ENCODE results near the gene RASA2. TPM values are rescaled to one million over a fixed set of nuclear protein-coding genes. Genes with fewer than 3 reads are reported as not detected.

Gene RASA2
- total RNA-seq, 4 donors from 2014 or later = 10.6 to 15.5 (median 14.8) TPM

DNA sequence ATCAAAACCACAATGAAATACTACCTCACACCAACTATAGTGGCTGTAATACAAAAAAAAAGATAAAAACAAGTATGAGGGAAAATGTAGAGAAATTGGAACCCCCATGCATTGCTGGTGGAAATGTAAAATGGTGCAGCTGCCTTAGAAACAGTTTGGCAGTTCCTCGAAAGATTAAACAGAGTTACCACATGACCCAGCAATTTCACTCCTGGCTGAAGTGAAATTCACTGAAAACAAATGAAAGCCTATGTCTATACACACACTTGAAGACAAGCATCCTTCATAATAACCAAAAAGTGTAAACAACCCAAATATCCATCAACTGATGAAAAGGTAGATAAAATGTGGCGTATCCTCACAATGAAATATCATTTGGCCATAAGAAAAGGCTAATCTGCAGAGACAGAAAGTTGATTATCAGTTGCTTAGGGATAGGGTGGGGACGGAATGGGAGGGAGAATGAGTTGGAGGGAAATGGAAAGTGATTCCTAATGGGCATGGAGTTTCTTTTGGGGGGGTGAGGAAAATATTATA, 20.1 kb upstream of the RASA2 start:
- H3K36me3 ChIP-seq = no peaks in the 10 kb centered on the region
- 67 to 81% methylated on average over 3 of the region's 3 CpGs for WGBS, 2 donors (ENCODE audit: low coverage in 1 of 2)
- no peak overlapping the region for H3K4me3 ChIP-seq
- H3K9me3 ChIP-seq = no peaks in the 10 kb centered on the region
- no peak for ATAC-seq
- H3K27me3 ChIP-seq = no peaks in the 10 kb centered on the region
- no peak overlapping the region for H3K27ac ChIP-seq
- H3K4me1 ChIP-seq = no peaks in the 10 kb centered on the region
- TF ChIP-seq POLR2A (IDR thresholded peaks at IDR 0.05) = no peak

DNA sequence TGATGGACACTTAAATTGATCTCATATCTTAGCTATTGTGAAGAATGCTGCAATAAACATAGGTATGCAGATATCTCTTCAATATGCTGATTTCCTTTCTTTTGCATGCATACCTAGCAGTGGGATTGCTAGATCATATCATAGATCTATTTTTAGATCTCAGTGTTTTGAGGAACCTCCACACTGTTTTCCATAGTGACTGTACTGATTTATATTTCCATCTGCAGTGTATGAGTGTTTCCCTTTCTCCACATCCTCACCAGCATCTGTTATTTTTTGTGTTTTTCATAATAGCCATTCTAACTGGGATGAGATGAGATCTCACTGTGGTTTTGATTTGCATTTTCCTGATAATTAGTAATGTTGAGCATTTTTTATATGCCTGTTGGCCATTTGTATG, 17.1 kb upstream of the RASA2 start:
- H3K27ac ChIP-seq = no peak overlapping the region
- TF ChIP-seq EP300 (IDR thresholded peaks at IDR 0.05) (no peak), POLR2A (IDR thresholded peaks at IDR 0.05) (no peak), POLR2AphosphoS5 (IDR thresholded peaks at IDR 0.05) (no peak), CTCF (IDR thresholded peaks at IDR 0.05) (no peak)
- H3K4me3 ChIP-seq = no peak overlapping the region
- H3K4me1 ChIP-seq = no peaks in the 10 kb centered on the region
- H3K27me3 ChIP-seq = no peaks in the 10 kb centered on the region
- no peaks in the 10 kb centered on the region for H3K36me3 ChIP-seq
- no peak for ATAC-seq
- no peaks in the 10 kb centered on the region for H3K9me3 ChIP-seq

DNA sequence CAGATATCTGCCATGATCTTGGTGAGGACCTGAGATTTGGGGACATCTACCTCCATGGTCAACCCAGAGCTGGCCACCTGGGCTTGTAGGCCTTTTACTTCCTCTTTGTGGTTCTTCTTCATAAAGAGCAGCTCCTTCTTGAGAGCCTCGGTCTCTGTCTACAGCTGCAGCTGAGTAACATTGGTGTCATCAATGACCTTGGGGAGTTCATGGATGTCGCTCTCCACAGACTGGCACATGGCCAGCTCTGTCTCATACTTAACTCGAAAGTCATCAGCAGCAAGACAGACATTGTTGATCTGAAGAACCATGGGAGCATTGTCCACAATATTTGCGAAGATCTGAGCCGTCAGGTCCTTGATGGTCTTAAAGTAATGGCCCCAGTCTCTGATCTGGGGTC, 15.7 kb upstream of the RASA2 start:
- no peaks in the 10 kb centered on the region for H3K27me3 ChIP-seq
- H3K9me3 ChIP-seq = no peaks in the 10 kb centered on the region
- no peak overlapping the region for H3K4me3 ChIP-seq
- no peaks in the 10 kb centered on the region for H3K4me1 ChIP-seq
- TF ChIP-seq POLR2AphosphoS5 (IDR thresholded peaks at IDR 0.05) = no peak
- no peak overlapping the region for H3K27ac ChIP-seq
- no peak for ATAC-seq
- WGBS, 2 donors (ENCODE audit: low coverage in 1 of 2) = 83 to 91% methylated on average over 1 to 5 of the region's 5 CpGs
- H3K36me3 ChIP-seq = no peaks in the 10 kb centered on the region

DNA sequence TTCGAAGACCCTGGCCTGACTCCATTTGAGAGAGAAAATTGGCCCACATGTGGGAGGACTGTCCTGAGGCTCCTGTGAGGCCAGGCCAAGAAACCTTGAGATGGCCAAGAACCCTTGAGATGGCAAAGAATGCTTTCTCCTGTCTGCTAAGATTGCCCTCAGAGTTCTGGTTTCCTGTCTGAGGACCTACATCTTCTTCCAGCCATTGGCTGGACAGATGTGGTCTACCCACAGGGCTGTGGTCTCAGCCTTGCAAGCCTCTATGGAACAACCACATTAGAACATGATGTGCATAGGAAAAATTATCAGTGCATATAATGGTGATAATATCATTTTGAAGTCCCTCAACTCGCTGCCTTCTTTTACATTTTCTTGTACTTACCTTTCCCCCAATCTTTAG, 10.8 kb upstream of the RASA2 start:
- 83% methylated on average over 2 of the region's 2 CpGs for WGBS, 2 donors (ENCODE audit: low coverage in 1 of 2)
- ATAC-seq = no peak
- Histone ChIP-seq H3K9me3 (no peaks in the 10 kb centered on the region), H3K4me1 (no peaks in the 10 kb centered on the region), H3K4me3 (no peak overlapping the region), H3K27ac (no peak overlapping the region), H3K27me3 (no peaks in the 10 kb centered on the region), H3K36me3 (no peaks in the 10 kb centered on the region)
- TF ChIP-seq EP300 (IDR thresholded peaks at IDR 0.05) (no peak), POLR2AphosphoS5 (IDR thresholded peaks at IDR 0.05) (no peak), POLR2A (IDR thresholded peaks at IDR 0.05) (no peak), CTCF (IDR thresholded peaks at IDR 0.05) (no peak)

DNA sequence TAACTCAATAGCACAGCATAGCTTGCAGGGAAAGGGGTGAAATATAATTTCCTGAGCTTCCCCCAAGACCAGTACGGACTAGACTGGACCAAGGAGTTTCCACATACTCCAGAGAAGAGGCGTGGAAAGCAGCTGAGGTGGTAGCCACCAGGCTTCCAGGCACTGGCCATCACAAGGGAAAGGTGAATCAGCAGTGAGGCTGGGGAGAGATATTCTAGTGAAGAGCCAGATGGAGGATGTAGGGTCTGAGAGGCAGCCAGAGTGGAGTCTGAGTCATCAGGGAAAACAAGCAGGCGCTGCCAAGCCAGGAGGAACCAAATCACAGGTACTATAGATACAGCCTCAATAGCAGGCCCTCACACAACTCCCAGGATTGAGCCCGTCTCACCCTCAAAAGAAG, 9.6 kb upstream of the RASA2 start:
- no peak overlapping the region for H3K27ac ChIP-seq

More for the DNA sequence above, 9.6 kb upstream of the RASA2 start:
- no peak for ATAC-seq
- no peaks in the 10 kb centered on the region for H3K9me3 ChIP-seq
- no peak for TF ChIP-seq CTCF (IDR thresholded peaks at IDR 0.05)
- no peak for TF ChIP-seq EP300 (IDR thresholded peaks at IDR 0.05)
- TF ChIP-seq POLR2A (IDR thresholded peaks at IDR 0.05) = no peak
- no peak for TF ChIP-seq POLR2AphosphoS5 (IDR thresholded peaks at IDR 0.05)
- H3K27me3 ChIP-seq = no peaks in the 10 kb centered on the region
- no peak overlapping the region for H3K4me3 ChIP-seq
- no peaks in the 10 kb centered on the region for H3K36me3 ChIP-seq
- 83 to 96% methylated on average over 2 to 4 of the region's 4 CpGs for WGBS, 2 donors (ENCODE audit: low coverage in 1 of 2)
- no peaks in the 10 kb centered on the region for H3K4me1 ChIP-seq
